GM19397 (cell line): ENCODE measurements around the gene NLE1.
"Not testable (repeated sequence)": the region's sequence is repeated elsewhere in the genome, so short reads cannot be mapped to it uniquely, and the experiment has no call there.

Experiments
- ATAC-seq: cut with Tn5 transposase; IDR thresholded peaks from one replicate; pipeline ENCODE4 v1.9.1; 2021; ENCODE audit warnings: mild to moderate bottlenecking, moderate library complexity; ENCODE audit not compliant: unreplicated experiment

NLE1 gene

DNA sequence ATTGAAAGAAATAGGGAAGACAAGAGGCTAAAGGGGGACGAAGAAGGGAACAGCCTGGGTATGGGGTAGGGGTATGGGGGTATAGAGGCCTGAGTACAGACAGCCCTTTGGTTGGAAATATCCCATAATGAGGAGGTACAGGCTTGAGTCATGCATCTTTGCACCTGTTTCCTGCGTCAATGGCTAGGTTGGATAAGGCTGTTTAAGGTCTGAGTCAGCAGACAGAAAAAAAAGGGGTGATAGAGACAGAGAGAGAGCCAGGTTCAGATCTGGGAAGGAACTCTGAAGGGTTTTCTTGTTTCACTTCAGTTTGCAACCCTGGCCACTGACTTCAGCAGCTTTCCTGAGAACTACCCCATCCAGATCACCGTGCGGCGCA is 12.1 kb downstream of the NLE1 start:
- ATAC-seq: no peak

DNA sequence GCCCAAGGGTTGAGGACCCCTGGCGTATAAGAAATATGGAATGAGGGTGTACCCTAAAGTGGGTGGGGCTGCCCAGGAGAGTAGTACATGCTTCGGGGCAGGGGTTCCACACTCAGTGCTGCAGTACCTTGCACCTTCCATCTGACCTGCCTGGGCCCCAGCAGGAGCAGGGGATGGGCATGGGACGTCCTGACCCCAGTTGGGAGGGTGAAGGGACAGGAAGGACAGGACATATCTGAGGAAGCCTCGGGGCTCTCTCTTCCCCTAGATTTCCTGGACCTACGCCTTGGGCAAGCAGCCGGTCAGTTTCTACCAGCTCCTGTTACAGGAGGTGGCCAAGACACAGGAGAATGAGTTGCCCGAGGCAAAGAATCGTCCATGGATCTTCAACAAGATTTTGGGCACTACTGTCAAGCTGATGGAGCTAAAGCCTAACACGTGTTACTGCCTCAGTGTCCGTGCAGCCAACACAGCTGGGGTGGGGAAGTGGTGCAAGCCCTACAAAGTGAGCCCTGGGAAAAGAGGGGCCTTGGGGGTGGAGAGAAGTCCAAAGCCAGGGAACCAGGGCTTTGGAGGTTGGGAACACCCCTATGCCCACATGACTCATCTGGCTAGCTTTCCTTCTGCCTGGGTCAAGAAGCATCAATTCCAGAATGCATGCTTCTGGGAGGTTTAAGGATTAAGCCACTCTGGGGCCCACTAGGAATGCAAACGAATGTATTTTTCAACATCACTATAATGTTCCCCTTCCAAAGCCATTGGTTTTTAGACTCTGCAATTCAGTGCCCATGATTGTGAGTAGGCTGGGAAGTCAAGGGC is 12.7 kb downstream of the NLE1 start:
- ATAC-seq: no peak

- ATAC-seq: no peak
These were observed 14.2 kb downstream of the NLE1 start for GRCh38 chr17:35127751-35128514.

DNA sequence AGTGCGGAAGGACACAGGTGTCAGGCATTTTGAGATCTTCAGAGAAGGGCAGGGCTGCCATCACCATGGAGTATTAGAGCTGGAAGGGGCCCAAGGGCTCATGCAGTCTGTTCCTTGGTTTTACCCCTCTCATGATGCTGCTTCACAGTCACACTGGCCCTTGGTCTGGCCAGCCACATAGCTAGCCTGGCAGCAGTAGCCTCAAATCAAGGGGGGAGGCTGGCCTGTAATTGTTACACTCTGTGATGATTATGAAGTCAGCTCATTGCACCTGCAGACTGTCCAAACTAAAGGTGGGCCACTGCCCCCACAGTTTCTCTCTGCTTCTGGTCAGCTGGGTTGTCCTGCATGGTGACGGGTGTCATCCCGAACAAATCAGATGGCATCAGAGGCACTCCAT is 20.8 kb downstream of the NLE1 start, which contains the start of gene FNDC8:
TSS of gene FNDC8 (plus strand) at position 301 of the 400 bp plus-strand sequence. CDS start at position 380, 79 bp downstream.
- ATAC-seq: no peak

- ATAC-seq: peak; percentile 88
These were observed 22.5 kb downstream of the NLE1 start, which contains the start of gene RAD51D for GRCh38 chr17:35119370-35120165. Gene RAD51D (minus strand): TSS chr17:35119860. CDS start chr17:35119613, 247 bp downstream.

- ATAC-seq: no peak
These were observed 24.1 kb downstream of the NLE1 start for GRCh38 chr17:35117984-35118383.

- ATAC-seq: no peak
These were observed 25.3 kb downstream of the NLE1 start for GRCh38 chr17:35116845-35117244.

DNA sequence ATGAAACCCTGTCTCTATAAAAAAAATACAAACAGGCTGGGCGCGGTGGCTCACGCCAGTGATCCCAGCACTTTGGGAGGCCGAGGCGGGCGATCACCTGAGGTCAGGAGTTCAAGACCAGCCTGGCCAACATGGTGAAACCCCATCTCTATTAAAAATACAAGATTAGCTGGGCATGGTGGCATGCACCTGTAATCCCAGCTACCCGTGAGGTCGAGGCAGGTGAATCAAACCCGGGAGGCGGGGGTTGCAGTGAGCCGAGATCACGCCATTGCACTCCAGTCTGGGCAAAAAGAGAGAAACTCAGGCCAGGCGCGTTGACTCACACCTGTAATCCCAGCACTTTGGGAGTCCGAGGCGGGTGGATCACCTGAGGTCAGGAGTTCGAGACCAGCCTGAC is 31.3 kb downstream of the NLE1 start:
- ATAC-seq: not testable (repeated sequence)

- ATAC-seq: no peak
These were observed 37.2 kb downstream of the NLE1 start for GRCh38 chr17:35104844-35105450.

DNA sequence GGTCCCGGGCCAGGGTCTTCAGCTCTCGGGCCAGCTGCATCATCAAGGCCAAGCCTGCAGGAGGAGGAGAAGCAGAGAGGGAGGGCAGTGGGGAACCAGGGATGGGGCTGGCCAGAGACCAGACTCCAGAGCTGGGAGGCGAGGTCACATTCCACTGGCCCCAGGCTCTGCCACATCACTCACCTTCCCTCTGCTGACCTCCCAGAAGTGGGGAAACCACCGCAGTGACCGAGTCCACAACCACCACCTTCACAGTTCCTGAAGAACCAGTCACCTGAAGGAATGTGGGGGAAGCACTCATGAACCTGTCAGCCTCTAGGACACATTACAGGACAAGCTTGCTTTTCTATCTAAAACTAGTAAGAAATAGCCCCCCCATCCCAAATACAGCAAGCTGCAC is 38.8 kb downstream of the NLE1 start:
- no peak for ATAC-seq

DNA sequence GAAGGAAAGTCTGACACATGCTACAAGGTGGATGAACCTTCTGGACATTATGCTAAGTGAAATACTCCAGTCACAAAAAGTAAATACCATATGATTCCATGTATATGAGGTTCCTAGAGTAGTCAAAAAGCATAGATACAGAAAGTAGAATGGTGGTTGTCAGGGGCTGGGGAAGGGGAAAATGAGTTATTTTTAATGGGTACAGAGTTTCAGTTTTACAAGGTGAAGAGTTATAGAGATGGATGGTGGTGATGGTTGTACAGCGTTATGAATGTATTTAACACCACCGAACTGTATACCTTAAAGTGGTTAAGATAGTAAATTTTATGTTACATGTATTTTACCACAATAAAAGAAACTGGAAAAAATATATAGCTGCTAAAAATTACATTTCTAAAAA is 40.4 kb downstream of the NLE1 start:
- no peak for ATAC-seq

GRCh38 chr17:35101036-35101435 is 41.1 kb downstream of the NLE1 start:
- ATAC-seq: no peak

DNA sequence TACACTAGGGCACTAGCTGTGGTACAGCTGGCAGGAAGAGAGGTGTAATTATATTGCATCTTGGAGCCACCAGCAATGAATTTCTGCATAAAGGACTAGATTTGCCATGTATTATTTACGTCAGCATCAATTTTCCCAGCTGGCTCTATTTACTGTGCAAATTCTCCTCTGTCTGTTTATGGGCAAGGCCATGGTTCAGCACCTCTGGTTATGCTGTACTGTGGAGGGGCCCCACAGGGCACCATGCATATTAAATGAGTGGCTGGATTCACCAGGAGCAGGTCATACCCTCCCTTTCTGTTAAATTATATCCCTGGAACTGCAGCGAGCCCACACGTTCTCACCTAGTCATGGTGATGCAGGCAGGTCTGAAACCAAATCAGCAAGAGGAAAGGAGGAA is 42.2 kb downstream of the NLE1 start:
- ATAC-seq: no peak

- no peak for ATAC-seq
These were observed 44.3 kb downstream of the NLE1 start for GRCh38 chr17:35097776-35098175.

DNA sequence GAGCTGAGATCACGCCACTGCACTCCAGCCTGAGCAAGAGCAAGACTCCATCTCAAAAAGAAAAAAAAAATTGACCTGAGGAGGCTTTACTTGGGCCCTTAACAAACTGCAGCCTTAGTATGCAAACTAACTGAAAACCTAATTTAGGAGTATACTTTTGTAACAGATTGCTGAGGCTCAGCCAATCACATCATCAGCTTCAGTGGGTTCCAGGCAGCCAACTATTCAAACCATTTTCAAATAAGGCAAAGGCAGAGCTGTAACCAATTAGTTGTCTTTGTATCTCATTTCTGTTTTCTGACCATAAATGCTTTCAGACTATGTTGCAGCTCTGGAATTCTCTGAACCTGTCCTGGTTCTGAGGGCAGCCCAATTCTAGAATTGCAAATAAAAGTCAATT is 46.4 kb downstream of the NLE1 start:
- ATAC-seq: no peak

GRCh38 chr17:35094902-35095301 is 47.2 kb downstream of the NLE1 start:
- no peak for ATAC-seq

GRCh38 chr17:35090707-35091106 is 51.4 kb downstream of the NLE1 start:
- not testable (repeated sequence) for ATAC-seq

- ATAC-seq: peak; percentile 9
These were observed 52.4 kb downstream of the NLE1 start for GRCh38 chr17:35089586-35090296.

DNA sequence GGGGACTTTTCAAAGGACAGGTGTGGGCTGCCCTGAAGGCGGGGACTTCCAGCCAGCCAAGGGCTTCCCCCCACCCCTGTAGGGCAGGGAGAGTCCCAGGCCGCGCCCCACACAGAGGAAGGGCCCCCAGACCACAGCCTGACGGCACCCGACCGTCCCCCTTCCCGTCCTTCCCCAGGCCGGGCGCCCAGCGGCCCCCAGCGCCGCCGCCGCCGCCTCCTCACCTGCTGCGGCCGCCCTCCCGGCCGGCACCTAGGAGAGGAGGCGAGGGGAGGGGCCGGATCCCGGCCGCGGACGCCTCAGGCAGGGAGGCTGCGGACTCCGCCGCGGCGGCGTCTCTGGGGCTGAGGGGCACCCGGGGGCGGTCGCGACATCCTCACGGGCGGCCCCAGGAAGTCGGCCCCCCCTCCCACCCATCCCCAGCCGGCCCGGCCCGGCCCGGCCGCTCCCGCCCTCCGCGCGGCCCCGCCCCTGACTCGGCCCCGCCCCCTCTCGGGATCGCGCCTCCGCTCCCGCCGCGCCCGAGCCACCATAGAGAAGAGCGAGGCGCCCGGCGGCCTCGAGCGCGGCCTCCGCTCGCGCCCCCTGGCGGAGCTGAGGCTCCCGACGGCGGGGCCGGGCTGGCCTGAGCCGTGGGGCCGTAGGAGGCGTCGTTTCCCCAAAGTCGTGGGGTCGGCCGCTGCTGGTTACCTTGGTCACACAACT is 53.1 kb downstream of the NLE1 start:
- ATAC-seq: peak; percentile 74
